Measurements from ENCODE around the gene MOB1B.

Gene MOB1B

GRCh38 chr4:70932984-70933383 is 30.8 kb downstream of the MOB1B start:
- no CpG with 5 or more reads among the region's 2 CpGs for WGBS, 2 experiments (ENCODE audit: insufficient coverage in 2 of 2)
- Histone ChIP-seq H3K36me3 (ENCODE audit: control insufficient read depth, insufficient read depth, low read length) (peaks cover 57% of the 10 kb centered on the region), H3K4me1 (ENCODE audit: control insufficient read depth, insufficient read depth, low read length, poor library complexity, severe bottlenecking) (peaks cover under 1% of the 10 kb centered on the region), H3K27ac (ENCODE audit: low read depth, low read length, severe bottlenecking) (no peak overlapping the region), H3K4me3 (ENCODE audit: extremely low read depth, insufficient read depth, low read length, poor library complexity, severe bottlenecking) (no peak overlapping the region), H3K9me3 (ENCODE audit: control insufficient read depth, low read length) (peaks cover 3% of the 10 kb centered on the region)

- Histone ChIP-seq H3K27ac (ENCODE audit: low read depth, low read length, severe bottlenecking) (no peak overlapping the region), H3K4me3 (ENCODE audit: extremely low read depth, insufficient read depth, low read length, poor library complexity, severe bottlenecking) (no peak overlapping the region), H3K36me3 (ENCODE audit: control insufficient read depth, insufficient read depth, low read length) (peaks cover 43% of the 10 kb centered on the region), H3K4me1 (ENCODE audit: control insufficient read depth, insufficient read depth, low read length, poor library complexity, severe bottlenecking) (no peaks in the 10 kb centered on the region), H3K9me3 (ENCODE audit: control insufficient read depth, low read length) (peaks cover 3% of the 10 kb centered on the region)
- WGBS, 2 experiments (ENCODE audit: insufficient coverage in 2 of 2), result 88 to 99% methylated on average over 5 of the region's 7 CpGs
Observed at GRCh38 chr4:70935038-70935695, 33.0 kb downstream of the MOB1B start.

- Histone ChIP-seq H3K4me1 (ENCODE audit: control insufficient read depth, insufficient read depth, low read length, poor library complexity, severe bottlenecking) (no peaks in the 10 kb centered on the region), H3K36me3 (ENCODE audit: control insufficient read depth, insufficient read depth, low read length) (peaks cover 39% of the 10 kb centered on the region), H3K27ac (ENCODE audit: low read depth, low read length, severe bottlenecking) (no peak overlapping the region), H3K4me3 (ENCODE audit: extremely low read depth, insufficient read depth, low read length, poor library complexity, severe bottlenecking) (no peak overlapping the region), H3K9me3 (ENCODE audit: control insufficient read depth, low read length) (peaks cover 3% of the 10 kb centered on the region)
- 89 to 100% methylated on average over 1 to 3 of the region's 4 CpGs for WGBS, 2 experiments (ENCODE audit: insufficient coverage in 2 of 2)
Observed at GRCh38 chr4:70936200-70936787, 34.1 kb downstream of the MOB1B start.

- H3K27ac ChIP-seq (ENCODE audit: low read depth, low read length, severe bottlenecking), result no peak overlapping the region
- no CpG with 5 or more reads among the region's 3 CpGs for WGBS, 2 experiments (ENCODE audit: insufficient coverage in 2 of 2)
- H3K4me3 ChIP-seq (ENCODE audit: extremely low read depth, insufficient read depth, low read length, poor library complexity, severe bottlenecking), result no peak overlapping the region
- peaks cover 22% of the 10 kb centered on the region for H3K36me3 ChIP-seq (ENCODE audit: control insufficient read depth, insufficient read depth, low read length)
- H3K9me3 ChIP-seq (ENCODE audit: control insufficient read depth, low read length), result no peaks in the 10 kb centered on the region
- H3K4me1 ChIP-seq (ENCODE audit: control insufficient read depth, insufficient read depth, low read length, poor library complexity, severe bottlenecking), result no peaks in the 10 kb centered on the region
Observed at GRCh38 chr4:70938086-70938485, 35.9 kb downstream of the MOB1B start.

GRCh38 chr4:70940134-70940533 is 38.0 kb downstream of the MOB1B start:
- Histone ChIP-seq H3K36me3 (ENCODE audit: control insufficient read depth, insufficient read depth, low read length) (peaks cover 11% of the 10 kb centered on the region), H3K4me3 (ENCODE audit: extremely low read depth, insufficient read depth, low read length, poor library complexity, severe bottlenecking) (no peak overlapping the region), H3K9me3 (ENCODE audit: control insufficient read depth, low read length) (no peaks in the 10 kb centered on the region), H3K4me1 (ENCODE audit: control insufficient read depth, insufficient read depth, low read length, poor library complexity, severe bottlenecking) (peaks cover 3% of the 10 kb centered on the region), H3K27ac (ENCODE audit: low read depth, low read length, severe bottlenecking) (no peak overlapping the region)
- 100% methylated on average over 1 of the region's 5 CpGs for WGBS, 2 experiments (ENCODE audit: insufficient coverage in 2 of 2)

- no peak overlapping the region for H3K4me3 ChIP-seq (ENCODE audit: extremely low read depth, insufficient read depth, low read length, poor library complexity, severe bottlenecking)
- H3K4me1 ChIP-seq (ENCODE audit: control insufficient read depth, insufficient read depth, low read length, poor library complexity, severe bottlenecking), result peaks cover 17% of the 10 kb centered on the region
- H3K9me3 ChIP-seq (ENCODE audit: control insufficient read depth, low read length), result no peaks in the 10 kb centered on the region
- no peak overlapping the region for H3K27ac ChIP-seq (ENCODE audit: low read depth, low read length, severe bottlenecking)
- H3K36me3 ChIP-seq (ENCODE audit: control insufficient read depth, insufficient read depth, low read length), result peaks cover 4% of the 10 kb centered on the region
Observed at GRCh38 chr4:70943114-70943513, 40.9 kb downstream of the MOB1B start.

- Histone ChIP-seq H3K4me3 (ENCODE audit: extremely low read depth, insufficient read depth, low read length, poor library complexity, severe bottlenecking) (no peak overlapping the region), H3K4me1 (ENCODE audit: control insufficient read depth, insufficient read depth, low read length, poor library complexity, severe bottlenecking) (peaks cover 17% of the 10 kb centered on the region), H3K9me3 (ENCODE audit: control insufficient read depth, low read length) (no peaks in the 10 kb centered on the region), H3K27ac (ENCODE audit: low read depth, low read length, severe bottlenecking) (peak overlapping the region; percentile 55), H3K36me3 (ENCODE audit: control insufficient read depth, insufficient read depth, low read length) (peaks cover 4% of the 10 kb centered on the region)
- WGBS, 2 experiments (ENCODE audit: insufficient coverage in 2 of 2), result 100% methylated on average over 1 of the region's 3 CpGs
Observed at GRCh38 chr4:70945046-70945445, 42.9 kb downstream of the MOB1B start.

GRCh38 chr4:70945452-70946055 is 43.4 kb downstream of the MOB1B start:
- Histone ChIP-seq H3K36me3 (ENCODE audit: control insufficient read depth, insufficient read depth, low read length) (peaks cover 6% of the 10 kb centered on the region), H3K4me1 (ENCODE audit: control insufficient read depth, insufficient read depth, low read length, poor library complexity, severe bottlenecking) (peaks cover 17% of the 10 kb centered on the region), H3K27ac (ENCODE audit: low read depth, low read length, severe bottlenecking) (peak overlapping the region; percentile 55), H3K9me3 (ENCODE audit: control insufficient read depth, low read length) (no peaks in the 10 kb centered on the region), H3K4me3 (ENCODE audit: extremely low read depth, insufficient read depth, low read length, poor library complexity, severe bottlenecking) (no peak overlapping the region)
- WGBS, 2 experiments (ENCODE audit: insufficient coverage in 2 of 2), result 100% methylated on average over 2 of the region's 3 CpGs; no CpG with 5 or more reads in 1 of the 2 experiments

GRCh38 chr4:70946939-70947338 is 44.8 kb downstream of the MOB1B start:
- Histone ChIP-seq H3K27ac (ENCODE audit: low read depth, low read length, severe bottlenecking) (no peak overlapping the region), H3K4me1 (ENCODE audit: control insufficient read depth, insufficient read depth, low read length, poor library complexity, severe bottlenecking) (peaks cover 17% of the 10 kb centered on the region), H3K9me3 (ENCODE audit: control insufficient read depth, low read length) (no peaks in the 10 kb centered on the region), H3K4me3 (ENCODE audit: extremely low read depth, insufficient read depth, low read length, poor library complexity, severe bottlenecking) (no peak overlapping the region), H3K36me3 (ENCODE audit: control insufficient read depth, insufficient read depth, low read length) (peaks cover 19% of the 10 kb centered on the region)
- WGBS, 2 experiments (ENCODE audit: insufficient coverage in 2 of 2), result 83% methylated on average over 1 of the region's 4 CpGs; no CpG with 5 or more reads in 1 of the 2 experiments

- Histone ChIP-seq H3K27ac (ENCODE audit: low read depth, low read length, severe bottlenecking) (no peak overlapping the region), H3K9me3 (ENCODE audit: control insufficient read depth, low read length) (no peaks in the 10 kb centered on the region), H3K4me3 (ENCODE audit: extremely low read depth, insufficient read depth, low read length, poor library complexity, severe bottlenecking) (no peak overlapping the region), H3K36me3 (ENCODE audit: control insufficient read depth, insufficient read depth, low read length) (peaks cover 19% of the 10 kb centered on the region), H3K4me1 (ENCODE audit: control insufficient read depth, insufficient read depth, low read length, poor library complexity, severe bottlenecking) (peaks cover 17% of the 10 kb centered on the region)
- 89 to 94% methylated on average over 2 to 4 of the region's 5 CpGs for WGBS, 2 experiments (ENCODE audit: insufficient coverage in 2 of 2)
Observed at GRCh38 chr4:70948665-70949260, 46.6 kb downstream of the MOB1B start.

- WGBS, 2 experiments (ENCODE audit: insufficient coverage in 2 of 2), result no CpG with 5 or more reads among the region's 1 CpG
- H3K4me3 ChIP-seq (ENCODE audit: extremely low read depth, insufficient read depth, low read length, poor library complexity, severe bottlenecking), result no peak overlapping the region
- H3K27ac ChIP-seq (ENCODE audit: low read depth, low read length, severe bottlenecking), result no peak overlapping the region
Observed at GRCh38 chr4:70954032-70954431, 51.9 kb downstream of the MOB1B start.

More at GRCh38 chr4:70954032-70954431, 51.9 kb downstream of the MOB1B start:
- H3K9me3 ChIP-seq (ENCODE audit: control insufficient read depth, low read length), result no peaks in the 10 kb centered on the region
- H3K36me3 ChIP-seq (ENCODE audit: control insufficient read depth, insufficient read depth, low read length), result peaks cover 19% of the 10 kb centered on the region
- H3K4me1 ChIP-seq (ENCODE audit: control insufficient read depth, insufficient read depth, low read length, poor library complexity, severe bottlenecking), result no peaks in the 10 kb centered on the region

Measured in mesodermal cell (in vitro differentiated cells).